Stimulated activated CD4-positive, alpha-beta T cell treated with anti-CD3 and anti-CD28 coated beads, Interleukin-12 subunit alpha, Interleukin-12 subunit beta, amount 100 ng/mL, for 48 hours (primary cell): ENCODE results near the gene CD82.
A peak's percentile ranks its signal among the peaks of the same experiment; 100 is the strongest.

Source experiments
- DNase-seq, 3 donors: peaks; one replicate each; pipeline ENCODE4 v3.0.0-alpha.2; 2020; ENCODE audit warnings: low read depth in 2 of 3, low spot score in 1 of 3

The CD82 gene

DNA sequence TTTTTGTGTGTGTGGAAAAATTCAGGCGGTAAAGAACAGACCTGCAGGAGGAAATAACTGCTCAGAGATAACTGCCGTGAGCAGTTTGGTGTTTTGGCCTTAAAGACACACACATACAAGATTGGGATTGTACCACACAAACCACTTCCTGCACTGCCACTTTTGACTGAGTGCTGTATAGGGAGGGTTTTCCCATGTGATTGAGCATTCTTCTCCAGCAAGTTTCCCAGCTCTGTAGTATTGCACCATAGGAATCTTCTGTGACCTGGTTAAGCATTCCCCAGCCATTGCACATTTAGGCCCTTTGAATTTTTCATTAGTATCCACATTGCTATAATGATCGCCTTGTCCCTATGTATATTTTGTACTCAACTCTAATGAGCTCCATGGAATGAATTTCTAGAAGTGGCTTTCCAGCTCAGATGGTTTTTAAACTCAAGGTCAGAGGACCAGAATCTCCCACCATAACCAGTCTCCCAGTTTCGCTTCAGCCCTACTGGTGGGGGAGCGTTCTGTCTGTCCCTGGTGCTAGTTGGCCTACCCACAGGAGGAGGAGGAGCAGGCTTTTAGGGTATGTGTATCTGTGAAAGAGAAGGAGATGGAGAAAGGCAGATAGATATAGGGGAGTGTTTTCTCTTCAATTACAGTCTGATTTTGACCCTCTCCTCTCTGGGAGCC, 9.3 kb downstream of the CD82 start:
- no peak for DNase-seq

DNA sequence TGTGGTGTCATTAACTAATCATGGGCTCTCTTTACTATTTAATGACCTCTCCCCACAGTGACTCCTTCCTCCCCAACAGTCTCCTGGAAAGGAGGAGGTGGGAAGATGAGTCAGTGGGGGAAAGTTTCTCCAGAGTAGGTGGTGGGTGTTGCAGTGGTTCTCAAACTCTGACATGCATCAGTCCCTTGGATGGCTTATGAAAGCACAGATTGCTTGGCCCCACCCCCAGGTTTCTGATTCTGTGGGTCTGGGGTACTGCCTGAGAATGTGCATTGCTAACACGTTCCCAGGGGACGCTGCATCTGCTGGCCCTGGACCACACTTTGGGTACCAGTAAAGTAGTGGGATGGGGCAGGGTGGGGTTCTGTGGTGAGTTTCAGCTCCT, 9.8 kb downstream of the CD82 start:
- peak; percentile 43 to 58 (median 53) for DNase-seq

DNA sequence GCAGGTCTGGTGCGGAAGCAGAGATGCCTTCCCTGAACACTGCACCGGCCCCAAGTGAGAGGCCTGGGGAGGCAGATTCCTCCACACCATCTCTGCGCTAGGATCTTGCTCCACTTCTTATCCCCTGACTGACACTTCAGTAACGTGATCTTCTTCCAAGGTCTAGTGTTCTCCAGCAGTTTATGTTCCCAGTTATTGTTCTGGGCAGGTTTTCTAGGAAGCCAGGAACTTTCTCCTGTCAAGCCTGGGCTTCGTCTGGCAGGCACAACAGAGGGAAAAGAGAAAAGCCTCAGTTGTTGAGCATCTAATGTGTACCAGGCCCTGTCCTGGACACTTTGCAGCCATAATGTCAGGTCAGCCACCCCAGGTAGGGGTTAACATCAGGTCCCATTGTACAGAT, 10.5 kb downstream of the CD82 start:
- no peak for DNase-seq

DNA sequence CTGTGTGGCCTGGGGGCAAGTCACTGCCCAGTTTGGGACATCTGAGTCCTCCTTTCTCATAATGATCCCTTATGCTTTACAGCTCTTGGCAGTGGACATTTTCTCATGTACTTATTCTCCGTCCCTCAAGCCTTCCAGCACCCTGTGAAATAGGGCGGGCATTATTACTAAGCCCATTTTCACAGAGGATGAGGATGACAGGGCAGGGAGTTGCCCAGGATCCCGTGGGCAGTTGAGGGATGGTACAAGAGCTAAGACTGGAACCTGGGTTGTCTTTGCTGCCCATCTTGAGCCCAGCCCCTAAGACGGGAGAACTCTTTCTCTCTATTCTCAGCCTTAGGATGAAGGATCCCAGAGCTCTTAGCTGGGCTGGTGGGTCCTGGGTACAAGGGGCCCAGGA, 11.2 kb downstream of the CD82 start:
- DNase-seq, result no peak

DNA sequence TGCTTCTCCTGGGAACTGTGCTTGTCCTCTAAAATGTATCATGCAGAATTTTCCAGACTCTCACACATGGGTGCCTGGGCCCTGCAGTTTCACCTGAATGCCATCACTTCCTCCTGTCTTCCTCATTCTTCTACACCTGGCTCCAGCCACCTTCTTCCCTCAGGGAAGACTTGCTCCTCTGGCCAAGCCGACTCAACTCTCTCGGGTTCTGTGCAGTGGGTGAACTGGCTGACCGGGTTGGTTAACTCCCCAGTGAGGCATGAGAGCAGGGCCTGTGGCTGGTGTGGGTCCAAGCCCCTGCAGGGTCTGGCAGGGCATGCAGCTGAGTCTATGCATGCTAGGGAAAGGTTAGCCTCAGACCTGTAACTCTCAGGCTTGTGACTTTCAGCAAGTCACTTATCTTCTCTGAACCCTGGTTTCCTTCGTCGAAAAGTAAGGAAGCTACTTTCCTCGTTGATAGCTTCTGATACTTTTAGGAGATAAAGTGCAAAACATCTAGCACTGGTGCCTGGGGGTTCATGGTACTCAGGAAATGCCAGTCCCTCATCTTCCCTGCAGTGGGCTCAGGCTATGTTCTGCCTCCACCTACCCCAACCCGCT, 11.9 kb downstream of the CD82 start:
- DNase-seq, result no peak

DNA sequence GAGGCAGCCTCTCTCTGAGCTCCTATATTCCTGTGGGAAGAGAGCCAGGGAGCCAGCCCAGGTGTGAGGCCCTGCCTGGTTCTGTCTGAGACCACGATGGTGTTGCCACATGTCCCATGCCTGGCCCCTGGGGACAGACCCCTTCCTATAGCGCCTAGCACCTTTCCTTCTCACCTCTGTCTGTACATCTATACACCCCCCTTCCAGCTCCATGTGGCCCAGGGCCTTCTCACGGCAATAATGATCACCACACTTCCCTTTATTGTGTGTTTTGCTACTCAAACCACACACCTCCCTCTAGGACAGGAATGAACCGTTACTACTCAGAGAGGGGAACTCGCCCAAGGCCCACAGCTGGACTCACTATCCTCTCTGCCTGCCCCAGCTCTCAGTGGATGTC, 12.8 kb downstream of the CD82 start:
- DNase-seq, result no peak

DNA sequence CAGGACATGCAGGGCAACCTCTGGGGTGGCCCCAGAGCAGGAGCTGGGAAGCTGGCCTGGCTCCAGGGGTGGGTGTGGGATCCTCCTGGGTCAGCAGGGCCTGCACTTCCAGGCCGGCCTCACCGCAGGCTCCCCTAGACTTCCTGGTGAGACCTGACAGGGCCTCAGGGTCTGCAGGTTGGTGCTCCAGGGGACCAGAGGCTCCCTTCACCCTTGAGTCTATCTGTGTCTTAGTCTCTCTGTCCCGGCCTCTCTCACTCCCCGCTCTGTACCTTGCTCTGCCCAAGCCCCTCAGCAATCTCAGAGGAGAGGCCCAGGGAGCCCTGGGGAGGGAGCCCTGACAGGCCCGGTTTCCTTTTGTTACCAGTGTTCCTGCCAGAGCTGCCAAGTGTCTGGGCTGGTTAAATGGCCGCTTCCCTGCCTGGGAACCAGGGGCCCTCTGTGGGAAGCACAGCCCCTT, 13.9 kb downstream of the CD82 start:
- no peak for DNase-seq

DNA sequence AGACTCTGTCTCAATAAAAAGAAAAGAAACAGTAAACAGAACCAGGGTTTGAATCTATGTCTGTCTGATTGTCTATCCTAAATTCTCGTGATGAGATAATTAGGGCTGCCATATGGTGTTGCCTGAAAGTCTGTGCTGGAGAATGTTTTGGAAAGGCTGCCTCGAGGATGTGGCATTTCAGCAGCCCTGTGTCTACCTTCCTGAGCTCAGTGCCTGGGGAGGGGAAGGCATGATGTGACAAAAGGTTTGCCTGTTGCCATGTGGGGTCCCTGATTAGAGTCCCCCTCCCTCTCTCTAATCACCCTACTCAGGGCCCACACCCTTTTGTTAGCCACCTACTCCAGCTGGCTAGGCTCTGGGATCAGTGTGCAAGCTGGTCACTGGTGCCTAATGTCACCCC, 15.2 kb downstream of the CD82 start:
- no peak for DNase-seq

DNA sequence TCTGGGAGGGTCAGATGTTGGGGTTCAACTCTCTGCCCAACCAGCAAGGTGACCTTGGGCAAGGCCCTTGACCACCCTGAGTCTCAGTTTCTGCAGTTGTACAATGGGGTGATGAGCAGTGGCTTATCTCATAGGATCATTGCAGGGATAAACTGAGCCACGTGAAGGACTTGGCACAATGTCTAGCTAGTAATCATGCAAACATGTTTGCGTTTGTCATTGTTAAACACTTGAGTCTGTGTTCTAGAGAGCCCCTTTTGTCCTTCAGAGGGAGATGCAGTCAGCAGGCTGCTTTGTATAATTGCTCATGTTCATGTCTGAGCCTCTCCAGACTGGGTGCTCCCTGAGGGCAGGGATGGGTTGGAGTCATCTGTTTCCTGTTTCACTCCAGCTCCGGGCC, 15.8 kb downstream of the CD82 start:
- no peak for DNase-seq

DNA sequence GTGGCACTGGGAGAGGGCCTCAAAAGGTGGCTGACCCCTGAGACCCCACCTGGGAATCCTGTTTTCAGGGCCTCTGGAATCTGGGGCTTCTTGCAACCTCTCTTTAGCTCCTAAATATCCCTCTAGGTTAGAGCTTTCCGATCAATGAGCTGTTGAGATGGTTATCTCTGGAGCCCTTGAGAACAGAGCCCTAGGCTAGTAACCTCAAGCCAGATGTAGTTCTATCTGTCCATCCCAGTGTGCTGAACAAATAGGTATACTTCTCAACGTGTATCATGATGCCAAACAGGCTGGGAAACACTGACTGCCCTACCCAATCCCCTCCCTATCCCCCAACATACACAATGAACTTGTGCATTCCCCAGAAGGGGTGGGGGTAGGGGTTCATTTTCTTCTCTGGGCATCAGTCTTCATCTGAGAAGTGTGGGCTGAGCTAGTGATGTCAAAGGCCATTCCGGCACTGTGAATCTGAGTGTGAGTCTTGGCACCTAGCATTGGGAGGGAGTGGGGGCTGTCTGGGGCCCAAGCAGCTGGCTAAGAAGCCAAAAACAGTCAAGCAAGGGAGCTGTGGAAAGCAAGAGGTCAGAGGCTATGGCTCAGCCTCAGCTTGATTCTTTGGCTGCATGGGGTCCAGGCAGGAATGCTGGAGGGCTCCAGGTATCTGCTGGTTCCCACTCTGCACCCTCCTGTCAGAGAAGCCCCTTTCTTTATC, 17.3 kb downstream of the CD82 start:
- no peak for DNase-seq

DNA sequence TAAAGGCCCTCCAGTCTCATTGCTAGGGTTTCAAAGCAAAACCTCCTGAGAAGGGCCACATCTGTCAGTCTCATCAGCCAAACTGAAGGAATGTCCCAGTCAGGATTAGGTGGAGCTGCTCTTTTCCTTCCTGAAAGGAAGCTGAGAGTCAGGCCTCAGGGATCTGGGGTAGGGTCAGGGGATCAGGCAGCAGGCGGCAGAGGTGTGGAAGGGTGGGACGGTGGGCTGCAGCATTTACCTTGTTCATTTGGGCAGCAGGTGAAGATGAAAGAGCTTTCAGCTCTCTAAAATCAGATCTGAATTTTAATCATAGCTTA, 17.8 kb downstream of the CD82 start:
- DNase-seq, result no peak

DNA sequence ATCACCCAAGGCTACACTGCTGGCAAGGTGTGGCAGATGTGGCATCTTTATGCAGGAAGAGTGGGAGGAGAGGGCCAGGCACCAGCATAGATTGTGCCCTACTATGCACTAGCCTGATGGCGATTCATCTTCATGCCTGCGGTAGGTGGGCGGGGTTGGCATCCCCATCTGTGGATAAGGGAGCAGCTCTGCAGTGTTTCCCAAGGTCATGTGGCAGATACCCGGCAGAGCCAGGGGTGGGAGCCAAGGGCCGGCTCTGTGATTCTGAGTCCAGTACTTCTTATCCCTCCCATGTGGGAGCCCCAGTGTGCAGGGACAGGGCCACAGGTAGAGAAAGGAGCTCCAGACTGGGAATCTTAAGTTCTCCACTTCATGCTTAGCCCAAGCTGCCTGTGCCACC, 20.0 kb downstream of the CD82 start:
- DNase-seq, result no peak

DNA sequence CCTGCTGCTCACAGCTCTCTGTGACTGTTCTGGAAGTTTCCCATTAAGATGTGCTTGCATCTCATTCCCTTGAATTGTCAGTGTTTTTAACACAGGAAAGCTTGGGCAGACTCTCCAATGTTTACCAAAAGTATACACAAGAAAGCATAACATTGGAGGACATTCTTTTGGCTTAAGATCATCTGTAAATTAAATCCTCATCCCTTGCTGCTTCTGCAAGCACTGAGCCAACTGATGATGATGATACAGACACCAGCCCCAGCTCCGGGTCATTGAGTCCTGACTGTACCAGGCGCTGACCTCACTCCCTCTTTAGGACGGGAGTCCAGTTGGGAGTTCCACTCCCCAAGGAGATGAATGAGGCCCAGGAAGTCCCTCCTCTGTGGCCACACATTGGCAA, 23.8 kb downstream of the CD82 start:
- no peak for DNase-seq

DNA sequence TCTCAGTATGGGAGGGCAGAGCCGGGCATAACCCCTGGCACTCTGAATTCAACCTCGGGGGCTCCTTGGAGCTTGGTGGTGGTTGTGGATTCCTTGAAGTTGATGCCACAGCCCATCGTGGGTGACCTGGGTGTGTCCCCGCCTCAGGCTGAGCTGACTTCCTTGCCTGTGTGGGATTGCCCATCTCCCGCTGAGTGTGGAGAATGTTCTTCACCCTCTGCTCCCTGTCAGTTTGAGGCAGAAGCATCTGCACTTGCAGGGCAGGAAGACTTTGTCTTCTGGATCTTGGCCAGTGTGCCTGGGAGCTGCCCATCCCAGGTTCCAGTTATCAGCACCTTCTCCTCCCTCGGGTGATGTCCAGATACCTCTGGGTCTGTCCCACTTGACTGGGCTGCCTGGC, 25.3 kb downstream of the CD82 start:
- DNase-seq, result no peak

DNA sequence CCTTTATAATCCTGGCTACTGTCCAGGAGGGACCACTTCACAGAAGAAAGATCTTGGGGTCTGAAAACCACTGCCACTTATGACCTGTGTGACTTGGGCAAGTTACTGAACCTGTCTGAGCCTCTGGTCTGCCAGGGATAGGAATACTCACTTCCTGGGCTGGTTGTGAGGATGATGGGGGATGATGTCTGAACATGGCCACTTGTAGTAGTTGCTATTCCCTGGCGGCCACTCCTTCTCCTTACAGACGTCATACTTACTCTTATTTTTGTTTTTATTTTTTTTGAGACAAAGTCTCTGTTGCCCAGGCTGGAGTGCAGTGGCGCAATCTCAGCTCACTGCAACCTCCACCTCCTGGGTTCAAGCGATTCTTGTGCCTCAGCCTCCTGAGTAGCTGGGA, 26.1 kb downstream of the CD82 start:
- DNase-seq, result no peak

DNA sequence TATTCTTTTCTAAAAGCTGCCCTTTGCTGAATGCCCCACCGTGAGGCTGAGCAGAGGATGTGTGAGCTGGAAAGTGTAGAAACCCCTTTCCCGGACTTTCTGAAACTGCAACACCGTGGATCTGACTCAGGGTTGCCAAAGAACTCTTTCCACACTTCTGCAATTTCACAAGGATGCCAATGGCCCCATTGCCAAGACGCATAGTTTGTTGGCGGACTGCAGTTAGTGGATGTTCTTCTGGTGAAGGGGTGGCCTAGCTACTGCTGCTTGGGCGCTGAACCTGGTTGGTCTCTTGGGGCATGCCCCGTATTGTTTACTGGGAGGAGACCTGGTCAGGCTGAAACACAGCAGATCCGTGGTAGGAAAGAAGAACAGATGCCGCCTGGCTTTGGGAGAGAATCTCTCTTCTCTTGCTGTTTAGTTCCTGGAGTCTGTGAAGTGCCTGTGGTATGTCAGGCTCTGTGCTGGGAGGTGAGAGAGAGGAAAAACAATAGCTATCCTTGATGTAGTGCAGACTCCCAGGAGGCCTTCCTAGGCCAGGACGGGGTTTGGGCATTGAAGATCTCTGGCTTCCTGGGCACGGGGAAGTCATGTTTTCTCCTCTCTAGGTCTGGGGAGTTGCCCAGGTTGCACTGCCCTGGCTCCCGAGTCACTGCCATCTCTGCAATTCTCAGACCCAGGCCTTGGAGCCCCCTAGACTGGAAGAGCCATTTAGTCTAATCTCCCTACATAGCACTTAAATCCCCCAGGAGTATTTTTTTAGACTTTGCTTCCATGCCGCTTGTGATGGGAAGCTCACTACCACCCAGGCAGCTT, 26.9 kb downstream of the CD82 start:
- DNase-seq, result no peak

DNA sequence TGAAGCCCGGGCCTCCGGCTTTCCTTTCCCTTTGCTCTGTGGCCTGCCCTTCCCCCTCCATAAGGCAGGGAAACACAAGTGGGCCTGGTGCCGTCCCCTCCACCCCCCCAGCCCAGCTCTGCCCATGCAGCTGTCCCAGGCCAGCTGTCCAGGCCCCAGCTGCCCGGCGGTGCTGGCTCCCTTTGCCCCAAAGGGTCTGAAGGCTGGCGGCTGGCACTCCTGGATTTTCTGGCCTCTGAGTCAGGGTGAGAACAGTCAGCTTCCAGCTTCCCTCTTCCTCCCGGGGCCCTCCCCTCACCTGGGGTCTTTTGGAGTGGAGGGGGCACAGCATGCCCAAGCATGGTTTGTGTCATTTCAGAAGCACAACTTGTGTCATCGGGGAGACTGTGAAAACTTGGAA, 27.8 kb downstream of the CD82 start:
- DNase-seq, result no peak

DNA sequence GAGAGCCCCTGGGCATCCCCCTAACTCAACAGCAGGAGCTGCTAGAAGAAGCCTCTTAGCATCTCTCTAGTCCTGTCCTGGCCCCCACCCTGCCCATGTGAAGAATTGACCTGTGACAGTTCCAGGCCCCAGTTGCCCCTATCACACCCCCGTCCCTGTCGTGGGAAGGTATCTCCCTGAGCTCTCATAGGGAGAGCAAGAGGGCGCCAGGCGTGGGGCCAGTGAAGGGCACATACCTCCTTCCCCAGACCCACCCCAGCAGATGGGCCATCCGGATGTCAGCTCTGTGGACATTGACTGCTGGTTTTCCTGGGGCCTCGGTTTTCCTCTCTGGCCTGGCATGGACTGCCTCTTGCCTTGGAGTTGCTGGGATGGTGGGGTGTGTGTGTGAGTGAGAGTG, 29.5 kb downstream of the CD82 start:
- no peak for DNase-seq

DNA sequence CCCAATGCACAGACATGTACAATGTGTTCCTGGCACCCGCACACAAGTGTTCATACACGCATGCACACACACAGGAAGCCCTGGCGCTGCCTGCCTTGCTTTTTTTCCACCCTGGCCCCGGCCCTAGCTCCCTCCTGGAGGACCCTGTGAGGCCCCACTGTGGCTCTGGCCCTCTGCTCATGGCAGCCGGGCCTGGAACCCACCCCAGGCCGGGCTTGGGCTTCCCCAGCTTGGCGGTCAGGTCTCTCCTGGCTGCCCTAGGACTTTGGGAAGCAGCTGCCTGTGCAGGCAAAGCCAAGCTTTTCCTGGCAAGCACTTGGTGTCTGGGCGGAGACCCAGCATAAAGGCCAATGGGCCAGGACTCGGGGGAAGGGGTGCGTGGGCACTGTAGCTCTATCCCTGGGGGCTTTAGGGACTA, 30.5 kb downstream of the CD82 start:
- no peak for DNase-seq

DNA sequence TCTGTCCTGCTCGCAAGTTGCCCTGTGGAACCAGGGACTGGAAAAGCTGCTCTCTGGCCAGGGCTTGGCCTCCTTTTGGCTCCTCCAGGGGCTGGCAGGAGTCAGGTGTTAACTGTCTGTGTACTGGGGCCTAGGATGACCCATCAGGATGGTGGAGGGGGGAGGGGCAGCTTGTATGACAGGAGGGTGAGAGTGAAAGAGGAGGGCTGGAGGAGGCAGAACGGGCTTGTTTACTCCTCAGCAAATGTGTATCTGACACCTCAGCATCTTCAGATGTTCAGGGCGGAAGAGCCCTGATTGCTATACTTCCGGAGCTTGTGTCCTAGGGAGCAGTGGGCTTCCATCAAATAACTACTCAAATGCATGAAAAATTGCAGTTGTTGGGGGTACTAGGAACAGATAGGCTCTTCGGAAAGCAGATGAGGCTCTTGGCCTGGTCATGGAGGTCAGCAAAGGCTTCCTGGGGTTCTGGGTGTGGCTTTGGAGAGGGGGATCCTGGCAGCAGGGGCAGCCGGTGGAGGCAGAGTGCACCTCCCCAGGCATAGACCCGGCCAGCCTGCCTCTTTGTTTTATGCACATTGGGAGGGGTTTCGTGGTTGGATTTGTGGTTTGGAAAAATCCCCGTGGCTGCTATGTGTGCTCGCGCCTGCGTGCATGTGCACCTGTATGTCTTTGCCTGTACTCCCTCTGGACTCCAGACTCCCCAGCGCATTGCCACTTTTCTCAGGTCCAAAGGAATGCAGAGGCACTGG, 31.2 kb downstream of the CD82 start:
- peak; percentile 48 to 63 (median 48) for DNase-seq

DNA sequence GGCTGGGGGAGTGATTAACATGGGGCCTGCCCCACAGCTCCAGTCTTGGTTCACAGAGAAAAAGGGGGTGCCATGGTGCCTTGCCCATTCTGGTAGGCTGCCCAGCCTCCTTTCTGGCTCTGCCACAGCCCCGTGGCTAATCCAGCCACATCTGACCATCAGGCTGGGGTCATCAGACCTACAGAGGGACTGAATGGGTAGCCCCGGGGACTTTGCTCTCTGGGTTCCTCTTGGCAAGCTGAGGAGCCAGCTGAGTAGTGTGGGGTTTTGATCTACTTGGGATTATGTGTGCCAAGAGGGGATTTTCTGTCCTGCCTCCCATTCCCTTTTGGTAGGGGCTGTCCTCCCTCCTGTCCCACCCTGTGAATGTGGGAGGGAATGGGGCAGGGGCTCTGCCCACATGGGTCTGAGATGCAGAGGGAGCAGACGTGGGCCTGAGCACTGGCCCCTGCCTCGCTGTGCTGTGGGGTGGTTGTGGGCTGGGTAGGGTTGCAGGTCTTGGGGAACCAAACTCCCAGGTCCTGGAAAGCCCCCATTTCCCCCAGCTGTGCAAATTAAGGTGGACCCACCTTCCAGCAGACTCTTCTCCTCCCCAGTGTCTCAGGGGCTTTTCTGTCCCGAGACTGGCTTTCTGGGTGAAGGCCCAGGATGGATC, 32.0 kb downstream of the CD82 start:
- DNase-seq, result no peak
